OCI-LY1 (cell line): Measurements from ENCODE around the gene ZMYM4.
A peak's percentile ranks its signal among the peaks of the same experiment; 100 is the strongest.

Experiments used
- CTCF ChIP-seq: fragments of 200-600 bp; sonication (generic), shearing (Covaris generic); IDR thresholded peaks from 2 replicates; pipeline ENCODE4 v1.5.1; 2017; ENCODE audit warnings: mild to moderate bottlenecking, antibody characterized with exemption, low read length, moderate library complexity, mixed read lengths
- EZH2 ChIP-seq: fragments of 200-600 bp; sonication (generic), shearing (Covaris generic); IDR thresholded peaks from 2 replicates; pipeline ENCODE4 v1.8.0; 2017; ENCODE audit warnings: borderline replicate concordance, mixed run types, mild to moderate bottlenecking, antibody characterized with exemption, low read length, moderate library complexity, mixed read lengths

- TF ChIP-seq EZH2 = no peak
- TF ChIP-seq CTCF = peak; percentile 18; the same call in 1 of the 2 replicates
Observed at GRCh38 chr1:35268282-35269200, at the start of gene ZMYM4.
